GM13976 (cell line): ENCODE data around the gene SLC38A10.

Experiments
- DNase-seq: peaks from one replicate; pipeline ENCODE4 v3.0.0; 2012; ENCODE audit warnings: low spot score
- in situ Hi-C: fragments of 300-500 bp; cut with MboI; formaldehyde crosslinking; loops from one replicate; pipeline ENCODE4 v1.12.0; 2022; ENCODE audit warnings: low sequenced_read_pairs, mixed read lengths, inconsistent platforms; ENCODE audit not compliant: unreplicated experiment
- TF ChIP-seq, protein P1 (sequence below): IDR thresholded peaks from 2 replicates; pipeline ENCODE4 v1.5.1; 2012; ENCODE audit warnings: borderline replicate concordance, mild to moderate bottlenecking; ENCODE audit not compliant: insufficient read depth; ENCODE audit errors: extremely low read depth, missing control alignments, control extremely low read depth

Gene SLC38A10

GRCh38 chr17:81251709-81252301, 43.3 kb downstream of the SLC38A10 start:
- in situ Hi-C loops, result loop anchor here (10.0 kb wide), 1 partner anchor 233 kb away; no protein-coding TSS in a partner anchor
- TF ChIP-seq, protein P1, sequence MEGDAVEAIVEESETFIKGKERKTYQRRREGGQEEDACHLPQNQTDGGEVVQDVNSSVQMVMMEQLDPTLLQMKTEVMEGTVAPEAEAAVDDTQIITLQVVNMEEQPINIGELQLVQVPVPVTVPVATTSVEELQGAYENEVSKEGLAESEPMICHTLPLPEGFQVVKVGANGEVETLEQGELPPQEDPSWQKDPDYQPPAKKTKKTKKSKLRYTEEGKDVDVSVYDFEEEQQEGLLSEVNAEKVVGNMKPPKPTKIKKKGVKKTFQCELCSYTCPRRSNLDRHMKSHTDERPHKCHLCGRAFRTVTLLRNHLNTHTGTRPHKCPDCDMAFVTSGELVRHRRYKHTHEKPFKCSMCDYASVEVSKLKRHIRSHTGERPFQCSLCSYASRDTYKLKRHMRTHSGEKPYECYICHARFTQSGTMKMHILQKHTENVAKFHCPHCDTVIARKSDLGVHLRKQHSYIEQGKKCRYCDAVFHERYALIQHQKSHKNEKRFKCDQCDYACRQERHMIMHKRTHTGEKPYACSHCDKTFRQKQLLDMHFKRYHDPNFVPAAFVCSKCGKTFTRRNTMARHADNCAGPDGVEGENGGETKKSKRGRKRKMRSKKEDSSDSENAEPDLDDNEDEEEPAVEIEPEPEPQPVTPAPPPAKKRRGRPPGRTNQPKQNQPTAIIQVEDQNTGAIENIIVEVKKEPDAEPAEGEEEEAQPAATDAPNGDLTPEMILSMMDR, result no peak
- no peak for DNase-seq

GRCh38 chr17:81251094-81251708, 43.9 kb downstream of the SLC38A10 start:
- TF ChIP-seq, protein P1, result no peak
- in situ Hi-C loops, result loop anchor here (10.0 kb wide), 1 partner anchor 234 kb away; no protein-coding TSS in a partner anchor

GRCh38 chr17:81250286-81251093, 44.6 kb downstream of the SLC38A10 start:
- TF ChIP-seq, protein P1, result no peak

More at GRCh38 chr17:81251094-81251708, 43.9 kb downstream of the SLC38A10 start:
- DNase-seq, result no peak

GRCh38 chr17:81249223-81250040, 45.7 kb downstream of the SLC38A10 start:
- TF ChIP-seq, protein P1, result no peak
- DNase-seq, result no peak
- in situ Hi-C loops, result loop anchor here (10.0 kb wide), 1 partner anchor 235 kb away; no protein-coding TSS in a partner anchor

More at GRCh38 chr17:81250286-81251093, 44.6 kb downstream of the SLC38A10 start:
- in situ Hi-C loops, result loop anchor here (10.0 kb wide), 1 partner anchor 234 kb away; no protein-coding TSS in a partner anchor
- no peak for DNase-seq

DNA sequence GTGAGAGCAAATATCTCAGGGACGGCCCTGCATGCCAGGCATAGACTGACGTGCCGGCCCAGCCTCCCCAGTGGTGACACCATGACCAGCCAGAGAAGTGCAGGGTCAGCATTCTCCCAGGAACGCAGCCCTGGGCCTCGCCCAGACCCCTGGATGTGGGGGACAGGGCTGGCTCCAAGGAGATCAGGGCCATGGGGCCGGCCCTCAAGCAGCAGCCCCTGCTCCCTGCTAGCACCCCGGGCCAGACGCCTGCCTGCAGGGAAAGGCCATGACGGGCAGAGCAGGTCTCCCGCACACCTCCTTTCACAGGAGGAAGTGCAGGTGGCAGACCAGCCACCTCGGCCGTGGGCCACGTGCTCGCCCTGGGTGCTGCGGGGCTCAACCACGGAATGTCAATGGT, 46.5 kb downstream of the SLC38A10 start:
- TF ChIP-seq, protein P1, result no peak
- in situ Hi-C loops, result no loop called here
- DNase-seq, result no peak
